GM23248 (cell line): Measurements from ENCODE around the gene PLXND1. TPM values are rescaled to one million over a fixed set of nuclear protein-coding genes. Genes with fewer than 3 reads are reported as not detected.

Experiments used
- DNase-seq: peaks from one replicate; pipeline ENCODE4 v3.0.0-alpha.2; 2015
- H2AFZ ChIP-seq: fragments of 200-600 bp; sonication (generic); 2 replicates; pipeline ENCODE4 v1.6.1; 2016; ENCODE audit warnings: antibody characterized with exemption
- H3F3A ChIP-seq: fragments of 200-600 bp; sonication (generic); 2 replicates; pipeline ENCODE4 v1.6.1; 2016; ENCODE audit warnings: mild to moderate bottlenecking, antibody characterized with exemption, mixed run types; ENCODE audit not compliant: insufficient read depth
- H3K27ac ChIP-seq: fragments of 200-600 bp; sonication (generic); 2 replicates; pipeline ENCODE4 v1.5.1; 2016; ENCODE audit warnings: mild to moderate bottlenecking
- H3K27me3 ChIP-seq: fragments of 200-600 bp; sonication (generic); replicated peaks from 2 replicates; pipeline ENCODE4 v1.6.1; 2016; ENCODE audit warnings: mild to moderate bottlenecking; ENCODE audit not compliant: insufficient read depth
- H3K36me3 ChIP-seq: fragments of 200-600 bp; sonication (generic); 2 replicates; pipeline ENCODE4 v1.6.1; 2016; ENCODE audit warnings: low read depth, mild to moderate bottlenecking
- H3K4me1 ChIP-seq: fragments of 200-600 bp; sonication (generic); 2 replicates; pipeline ENCODE4 v1.6.1; 2016; ENCODE audit warnings: mild to moderate bottlenecking; ENCODE audit not compliant: insufficient read depth
- H3K4me2 ChIP-seq: fragments of 200-600 bp; sonication (generic); one replicate; pipeline ENCODE4 v1.6.1; 2016; ENCODE audit warnings: mild to moderate bottlenecking; ENCODE audit not compliant: unreplicated experiment
- H3K4me3 ChIP-seq: fragments of 200-600 bp; sonication (generic); 2 replicates; pipeline ENCODE4 v1.5.1; 2016; ENCODE audit warnings: mild to moderate bottlenecking
- H3K79me2 ChIP-seq: fragments of 200-600 bp; sonication (generic); 2 replicates; pipeline ENCODE4 v1.6.1; 2016; ENCODE audit warnings: mild to moderate bottlenecking; ENCODE audit not compliant: insufficient read depth
- H3K9ac ChIP-seq: fragments of 200-600 bp; sonication (generic); 2 replicates; pipeline ENCODE4 v1.6.1; 2016; ENCODE audit warnings: mild to moderate bottlenecking
- H3K9me2 ChIP-seq: fragments of 200-600 bp; sonication (generic); 2 replicates; pipeline ENCODE4 v1.6.1; 2016; ENCODE audit warnings: mixed run types, mild to moderate bottlenecking, moderate library complexity; ENCODE audit not compliant: insufficient read depth
- H3K9me3 ChIP-seq: fragments of 200-600 bp; sonication (generic); one replicate; pipeline ENCODE4 v1.6.1; 2017; ENCODE audit warnings: low read depth
- H4K20me1 ChIP-seq: fragments of 200-600 bp; sonication (generic); 2 replicates; pipeline ENCODE4 v1.6.0; 2016; ENCODE audit not compliant: insufficient read depth
- EZH2 ChIP-seq: fragments of 200-600 bp; sonication (generic); IDR thresholded peaks from 2 replicates; pipeline ENCODE4 v1.6.1; 2018; ENCODE audit warnings: antibody characterized with exemption, mild to moderate bottlenecking; ENCODE audit not compliant: insufficient read depth, poor library complexity, severe bottlenecking
- EZH2phosphoT487 ChIP-seq: fragments of 200-600 bp; sonication (generic); IDR thresholded peaks from 2 replicates; pipeline ENCODE4 v1.6.1; 2018; ENCODE audit warnings: antibody characterized with exemption, moderate library complexity, mild to moderate bottlenecking, low read depth; ENCODE audit not compliant: insufficient read depth
- WGBS, 2 experiments: methylation state at CpG; one replicate each; pipeline ENCODE4 v1.1.6; 2015 to 2017; ENCODE audit warnings: low lambda C conversion rate in 2 of 2, low coverage in 1 of 2; ENCODE audit errors: missing lambda C conversion rate in 2 of 2; 5-methylcytosine and 5-hydroxymethylcytosine counted together
- in situ Hi-C: fragments of 300-500 bp; cut with MboI; formaldehyde crosslinking; loops from 2 replicates; pipeline ENCODE4 v1.15.0; 2020
- polyA plus RNA-seq: library from polyadenylated mRNA; unstranded; fragments of >200 nt; fragmentation: Nextera tagmentation; extraction: Ambion mirVana; gene quantifications from 2 replicates; pipeline ENCODE4 v1.2.1, GENCODE V29; 2016
- total RNA-seq: library from RNA; depleted of rRNA; stranded (reverse); fragments of >200 nt; shearing (Covaris generic); gene quantifications from 2 replicates; pipeline ENCODE4 v1.2.3, GENCODE V29; 2014

PLXND1 gene
- total and polyA plus RNA-seq, 2 experiments from 2014 or later, result 37.4 to 83.0 TPM

DNA sequence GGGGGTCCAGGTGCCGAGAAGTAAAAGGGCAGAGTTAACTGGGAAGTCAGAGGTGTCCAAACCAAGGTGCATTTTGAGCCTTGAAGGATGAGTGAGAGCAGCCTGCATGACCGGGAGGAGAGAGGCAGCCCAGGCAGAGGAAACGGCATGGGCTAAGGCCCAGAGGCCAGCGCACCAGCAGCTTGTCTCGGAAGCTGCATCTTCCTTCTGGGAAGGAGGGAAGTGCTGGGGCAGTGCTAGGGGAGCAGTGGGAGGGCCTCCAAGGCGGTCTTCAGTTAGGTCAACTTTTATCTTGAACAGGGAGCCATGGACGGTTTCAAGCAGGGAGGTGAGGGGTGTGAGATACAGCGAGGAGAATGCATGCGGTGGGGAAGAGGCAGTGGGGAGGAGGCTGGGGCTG is 62.5 kb downstream of the PLXND1 start:
- Histone ChIP-seq H2AFZ (no peak overlapping the region), H3K9ac (no peak overlapping the region), H3F3A (peaks cover 6% of the 10 kb centered on the region; the same call in 1 of the 2 replicates), H4K20me1 (no peaks in the 10 kb centered on the region), H3K4me1 (no peaks in the 10 kb centered on the region), H3K9me3 (no peaks in the 10 kb centered on the region), H3K4me3 (no peak overlapping the region), H3K4me2 (no peak overlapping the region), H3K36me3 (no peaks in the 10 kb centered on the region), H3K27ac (no peak overlapping the region), H3K79me2 (no peaks in the 10 kb centered on the region), H3K27me3 (no peaks in the 10 kb centered on the region), H3K9me2 (no peaks in the 10 kb centered on the region)
- DNase-seq, result no peak
- in situ Hi-C loops, result no loop called here
- 80 to 83% methylated on average over 8 to 9 of the region's 9 CpGs for WGBS, 2 experiments
- TF ChIP-seq EZH2 (no peak), EZH2phosphoT487 (no peak)

DNA sequence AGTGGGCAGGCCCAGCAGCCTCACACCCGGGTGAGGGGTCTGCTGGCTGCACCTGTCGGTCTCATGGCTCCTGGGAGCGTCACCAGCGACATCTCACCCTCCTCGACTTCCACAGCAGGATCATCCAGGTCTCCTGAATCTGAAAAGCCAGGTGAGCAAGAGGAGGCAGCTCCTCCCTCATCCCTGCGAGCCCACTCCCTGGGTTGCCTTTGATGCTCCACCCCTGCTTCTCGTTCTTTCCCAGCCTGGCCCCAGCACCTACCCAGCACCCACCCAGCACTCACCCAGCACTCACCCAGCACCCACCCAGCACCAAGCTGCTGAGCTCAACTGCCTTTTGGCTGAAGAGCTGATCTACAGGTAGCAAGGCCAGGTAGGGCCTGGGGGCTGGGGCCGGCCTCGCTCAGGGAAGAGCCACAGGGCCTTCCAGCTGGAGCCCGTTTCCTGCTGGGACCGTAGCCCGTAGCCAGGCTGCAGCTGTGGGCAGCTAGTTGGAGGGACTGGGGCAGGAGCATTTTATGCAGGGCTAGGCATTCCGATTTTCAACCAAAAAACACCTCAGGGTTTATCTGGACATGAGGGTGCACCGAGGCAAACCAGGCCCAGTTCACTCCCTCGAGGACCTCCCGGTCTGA is 63.2 kb downstream of the PLXND1 start, which contains the start of gene H1-8:
Gene H1-8 (plus strand): TSS at position 20 of the 635 bp plus-strand sequence. CDS start 44 bp downstream, at position 64.
- H3K9me3 ChIP-seq, result no peaks in the 10 kb centered on the region
- no peaks in the 10 kb centered on the region for H4K20me1 ChIP-seq
- TF ChIP-seq EZH2phosphoT487, result no peak
- no peak for TF ChIP-seq EZH2
- no peak within 1 kb of the TSS for H3K4me3 ChIP-seq
- peaks cover 6% of the 10 kb centered on the region; the same call in 1 of the 2 replicates for H3F3A ChIP-seq
- H3K36me3 ChIP-seq, result no peaks in the 10 kb centered on the region
- H3K27me3 ChIP-seq, result no peaks in the 10 kb centered on the region
- no peak within 1 kb of the TSS for H3K9ac ChIP-seq
- no peaks in the 10 kb centered on the region for H3K4me1 ChIP-seq
- H3K27ac ChIP-seq, result no peak within 1 kb of the TSS
- no peak within 1 kb of the TSS for H3K4me2 ChIP-seq
- H3K79me2 ChIP-seq, result no peaks in the 10 kb centered on the region
- H2AFZ ChIP-seq, result no peak within 1 kb of the TSS
- in situ Hi-C loops, result no loop called here
- H3K9me2 ChIP-seq, result no peaks in the 10 kb centered on the region
- DNase-seq, result no peak
- WGBS, 2 experiments, result 71 to 74% methylated on average over 16 of the region's 16 CpGs

DNA sequence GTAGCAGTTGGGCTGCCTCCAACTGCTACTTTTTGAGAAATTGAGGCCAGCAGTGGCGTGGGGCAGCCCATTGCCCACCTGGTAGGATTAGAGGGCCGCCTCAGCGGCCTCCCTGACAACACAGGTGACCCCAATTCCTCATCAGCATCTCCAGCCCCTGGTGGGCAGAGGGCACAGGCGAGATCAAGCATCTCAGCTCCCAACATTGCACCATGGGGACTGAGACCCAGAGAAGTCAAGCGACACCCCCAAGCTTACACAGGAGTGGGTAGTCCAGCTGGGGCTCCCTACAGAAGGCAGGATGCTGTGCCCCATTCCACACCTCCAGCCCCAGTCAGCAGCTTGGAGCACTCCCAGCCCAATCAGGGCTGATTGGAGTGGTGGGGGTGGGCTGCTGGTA is 63.7 kb downstream of the PLXND1 start:
- H3K27me3 ChIP-seq, result no peaks in the 10 kb centered on the region
- in situ Hi-C loops, result no loop called here
- no peak for TF ChIP-seq EZH2
- TF ChIP-seq EZH2phosphoT487, result no peak
- H2AFZ ChIP-seq, result no peak overlapping the region
- no peak overlapping the region for H3K9ac ChIP-seq
- 86 to 92% methylated on average over 5 of the region's 5 CpGs for WGBS, 2 experiments
- H3K9me2 ChIP-seq, result no peaks in the 10 kb centered on the region
- no peaks in the 10 kb centered on the region for H3K9me3 ChIP-seq
- no peaks in the 10 kb centered on the region for H3K4me1 ChIP-seq
- no peak overlapping the region for H3K4me3 ChIP-seq
- no peak for DNase-seq
- H4K20me1 ChIP-seq, result no peaks in the 10 kb centered on the region
- no peaks in the 10 kb centered on the region for H3K36me3 ChIP-seq
- peaks cover 6% of the 10 kb centered on the region; the same call in 1 of the 2 replicates for H3F3A ChIP-seq
- H3K27ac ChIP-seq, result no peak overlapping the region
- H3K79me2 ChIP-seq, result no peaks in the 10 kb centered on the region
- H3K4me2 ChIP-seq, result no peak overlapping the region

GRCh38 chr3:129540776-129541516 is 65.5 kb downstream of the PLXND1 start:
- Histone ChIP-seq H3K27ac (no peak overlapping the region), H3K27me3 (no peaks in the 10 kb centered on the region), H3K9me2 (no peaks in the 10 kb centered on the region), H2AFZ (no peak overlapping the region), H3K4me3 (no peak overlapping the region), H3K4me1 (no peaks in the 10 kb centered on the region), H3K9me3 (no peaks in the 10 kb centered on the region), H4K20me1 (no peaks in the 10 kb centered on the region), H3K79me2 (no peaks in the 10 kb centered on the region), H3K36me3 (no peaks in the 10 kb centered on the region), H3K9ac (no peak overlapping the region), H3K4me2 (no peak overlapping the region), H3F3A (peaks cover 6% of the 10 kb centered on the region; the same call in 1 of the 2 replicates)
- no peak for DNase-seq
- 85 to 90% methylated on average over 11 of the region's 11 CpGs for WGBS, 2 experiments
- TF ChIP-seq EZH2 (no peak), EZH2phosphoT487 (no peak)
- in situ Hi-C loops, result no loop called here
